HG02642 (cell line): ENCODE data around the gene C20orf144.

ENCODE experiments used
- ATAC-seq: cut with Tn5 transposase; IDR thresholded peaks from one replicate; pipeline ENCODE4 v1.9.1; 2021; ENCODE audit warnings: mild to moderate bottlenecking; ENCODE audit not compliant: unreplicated experiment, poor library complexity

The C20orf144 gene

GRCh38 chr20:33675136-33675959 is 13.2 kb downstream of the C20orf144 start:
- no peak for ATAC-seq

- ATAC-seq: no peak
Measured at GRCh38 chr20:33676121-33676520, 14.0 kb downstream of the C20orf144 start.

- no peak for ATAC-seq
Measured at GRCh38 chr20:33676652-33677645, 14.8 kb downstream of the C20orf144 start.

GRCh38 chr20:33677991-33678702 is 16.0 kb downstream of the C20orf144 start:
- no peak for ATAC-seq

GRCh38 chr20:33679758-33680485 is 17.8 kb downstream of the C20orf144 start:
- ATAC-seq: peak; percentile 70

- ATAC-seq: no peak
Measured at GRCh38 chr20:33680686-33681085, 18.6 kb downstream of the C20orf144 start.

GRCh38 chr20:33681288-33681687 is 19.2 kb downstream of the C20orf144 start:
- no peak for ATAC-seq

- ATAC-seq: no peak
Measured at GRCh38 chr20:33681728-33682353, 19.7 kb downstream of the C20orf144 start.

GRCh38 chr20:33684533-33685327 is 22.6 kb downstream of the C20orf144 start:
- ATAC-seq: no peak

- ATAC-seq: peak; percentile 40
Measured at GRCh38 chr20:33685328-33686099, 23.4 kb downstream of the C20orf144 start.

GRCh38 chr20:33686100-33686983 is 24.2 kb downstream of the C20orf144 start, which contains the start of gene E2F1:
Gene E2F1, minus strand, starts transcription at chr20:33686385. Its CDS starts 121 bp downstream, at chr20:33686264.
- ATAC-seq: peak; percentile 86

- no peak for ATAC-seq
Measured at GRCh38 chr20:33686984-33687366, 24.8 kb downstream of the C20orf144 start.

- no peak for ATAC-seq
Measured at GRCh38 chr20:33687370-33687915, 25.3 kb downstream of the C20orf144 start.

GRCh38 chr20:33687993-33688937 is 26.1 kb downstream of the C20orf144 start:
- ATAC-seq: no peak

- ATAC-seq: no peak
Measured at GRCh38 chr20:33688938-33689424, 26.9 kb downstream of the C20orf144 start.
